ENCODE measurements around the gene FAM110A. TPM values are rescaled to one million over a fixed set of nuclear protein-coding genes. Genes with fewer than 3 reads are reported as not detected.
"Not testable (repeated sequence)": the region's sequence is repeated elsewhere in the genome, so short reads cannot be mapped to it uniquely, and the experiment has no call there.

The FAM110A gene
- total and polyA plus RNA-seq, 4 donors: 8.6 to 17.9 (median 12.7) TPM

GRCh38 chr20:891058-891705 lies 57.7 kb downstream of the FAM110A start:
- WGBS, 2 donors: 53% methylated on average over 6 of the region's 6 CpGs
- H3K4me3 ChIP-seq: no peak overlapping the region
- H3K36me3 ChIP-seq (ENCODE audit: control insufficient read depth in 4 of 4, insufficient read depth in 4 of 4, low read length in 4 of 4): no peaks in the 10 kb centered on the region
- no peak overlapping the region for H3K9ac ChIP-seq (ENCODE audit: insufficient read depth in 1 of 2, low read length in 2 of 2)
- ATAC-seq (ENCODE audit: insufficient read depth, low FRiP score) (peak; percentile 63), DNase-seq (no peak)
- peaks cover 0 to 4% (median 0%) of the 10 kb centered on the region in 4 donors for H3K9me3 ChIP-seq (ENCODE audit: control insufficient read depth in 4 of 4, insufficient read depth in 3 of 4, low read length in 3 of 4)
- no peak for TF ChIP-seq CTCF (IDR thresholded peaks at IDR 0.05; ENCODE audit: control extremely low read depth, extremely low read depth)
- H3K27me3 ChIP-seq (ENCODE audit: control insufficient read depth in 3 of 3, insufficient read depth in 3 of 3, low read length in 2 of 3): peaks cover 3 to 6% (median 3%) of the 10 kb centered on the region in 3 donors
- peaks cover 0 to 4% (median 0%) of the 10 kb centered on the region in 5 donors for H3K4me1 ChIP-seq (ENCODE audit: control insufficient read depth in 5 of 5, insufficient read depth in 5 of 5, low read length in 5 of 5)
- H3K27ac ChIP-seq (ENCODE audit: low read depth in 1 of 2, low read length in 1 of 2): no peak overlapping the region

DNA sequence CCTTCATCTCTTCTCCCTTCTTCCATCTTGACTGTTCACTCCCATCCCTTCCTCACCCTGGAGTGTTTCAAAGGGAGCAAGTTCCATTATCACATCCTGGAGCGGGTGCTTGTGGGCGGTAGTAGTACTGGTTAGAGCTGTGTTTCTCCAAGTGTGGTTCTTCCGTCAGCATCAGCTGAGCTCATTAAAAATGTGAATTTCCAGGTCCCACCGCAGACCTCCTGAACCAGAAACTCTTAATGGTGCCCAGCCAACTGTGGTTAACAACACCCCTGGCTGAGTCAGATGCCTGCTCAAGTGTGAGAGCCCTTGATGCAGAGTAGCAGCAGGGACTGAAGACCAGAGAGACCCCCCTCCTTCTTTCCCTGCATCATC lies 58.2 kb downstream of the FAM110A start:
- Histone ChIP-seq H3K4me3 (no peak overlapping the region), H3K27me3 (ENCODE audit: control insufficient read depth in 3 of 3, insufficient read depth in 3 of 3, low read length in 2 of 3) (peaks cover 0 to 6% (median 3%) of the 10 kb centered on the region in 3 donors), H3K9ac (ENCODE audit: insufficient read depth in 1 of 2, low read length in 2 of 2) (no peak overlapping the region), H3K27ac (ENCODE audit: low read depth in 1 of 2, low read length in 1 of 2) (no peak overlapping the region), H3K4me1 (ENCODE audit: control insufficient read depth in 5 of 5, insufficient read depth in 5 of 5, low read length in 5 of 5) (peaks cover 0 to 4% (median 0%) of the 10 kb centered on the region in 5 donors), H3K9me3 (ENCODE audit: control insufficient read depth in 4 of 4, insufficient read depth in 3 of 4, low read length in 3 of 4) (peaks cover 0 to 4% (median 0%) of the 10 kb centered on the region in 4 donors), H3K36me3 (ENCODE audit: control insufficient read depth in 4 of 4, insufficient read depth in 4 of 4, low read length in 4 of 4) (no peaks in the 10 kb centered on the region)
- DNase-seq (no peak), ATAC-seq (ENCODE audit: insufficient read depth, low FRiP score) (no peak)
- WGBS, 2 donors: 83 to 94% methylated on average over 4 of the region's 4 CpGs
- TF ChIP-seq CTCF (IDR thresholded peaks at IDR 0.05; ENCODE audit: control extremely low read depth, extremely low read depth): no peak

GRCh38 chr20:892371-892770 lies 58.9 kb downstream of the FAM110A start:
- not testable (repeated sequence) for H3K4me3 ChIP-seq; H3K36me3 ChIP-seq (ENCODE audit: control insufficient read depth in 4 of 4, insufficient read depth in 4 of 4, low read length in 4 of 4); H3K27ac ChIP-seq (ENCODE audit: low read depth in 1 of 2, low read length in 1 of 2); H3K9ac ChIP-seq (ENCODE audit: insufficient read depth in 1 of 2, low read length in 2 of 2); H3K27me3 ChIP-seq (ENCODE audit: control insufficient read depth in 3 of 3, insufficient read depth in 3 of 3, low read length in 2 of 3); DNase-seq; H3K9me3 ChIP-seq (ENCODE audit: control insufficient read depth in 4 of 4, insufficient read depth in 3 of 4, low read length in 3 of 4); H3K4me1 ChIP-seq (ENCODE audit: control insufficient read depth in 5 of 5, insufficient read depth in 5 of 5, low read length in 5 of 5); ATAC-seq (ENCODE audit: insufficient read depth, low FRiP score)
- WGBS, 2 donors: 75 to 96% methylated on average over 5 of the region's 5 CpGs

Other genes with a start within 250 kb of the FAM110A start
- under 1 TPM in 1 of 2 donors, not detected in 1; 0.82 TPM for gene TCF15, start 223.4 kb upstream of the FAM110A start, total RNA-seq
- gene TCF15, start 223.4 kb upstream of the FAM110A start, polyA plus RNA-seq: under 1 TPM; 0.28 to 0.40 TPM
- gene SRXN1, start 180.5 kb upstream of the FAM110A start, total RNA-seq: 10 to 100 TPM in 1 of 2 donors, 1 to 10 TPM in 1; 6.1 to 32.7 TPM
- gene SRXN1, start 180.5 kb upstream of the FAM110A start, polyA plus RNA-seq: 10 to 100 TPM; 17.9 to 47.4 TPM
- gene SCRT2, start 157.9 kb upstream of the FAM110A start, total RNA-seq: not detected
- gene SCRT2, start 157.9 kb upstream of the FAM110A start, polyA plus RNA-seq: not detected
- 1 to 10 TPM; 2.2 to 2.7 TPM for gene SLC52A3, start 65.2 kb upstream of the FAM110A start, total RNA-seq
- 1 to 10 TPM; 1.4 to 1.5 TPM for gene SLC52A3, start 65.2 kb upstream of the FAM110A start, polyA plus RNA-seq
- under 1 TPM in 1 of 2 donors, not detected in 1; 0.67 TPM for gene ANGPT4, start 82.6 kb downstream of the FAM110A start, total RNA-seq
- under 1 TPM; 0.02 to 0.65 TPM for gene ANGPT4, start 82.6 kb downstream of the FAM110A start, polyA plus RNA-seq
- gene RSPO4, start 168.6 kb downstream of the FAM110A start, total RNA-seq: 1 to 10 TPM in 1 of 2 donors, under 1 TPM in 1; 1.00 to 7.4 TPM
- gene RSPO4, start 168.6 kb downstream of the FAM110A start, polyA plus RNA-seq: 1 to 10 TPM; 2.4 to 2.6 TPM

Data from lung (tissue), 12 donors.